SK-N-SH (cell line): Measurements from ENCODE around the gene PRKCQ.

Source experiments
- EZH2phosphoT487 ChIP-seq: fragments of 200-600 bp; sonication (generic); IDR thresholded peaks from 2 replicates; pipeline ENCODE4 v1.6.1; 2017; ENCODE audit warnings: low read depth, mixed run types, mild to moderate bottlenecking, antibody characterized with exemption, moderate library complexity, borderline replicate concordance
- RFX5 ChIP-seq: IDR thresholded peaks from 2 replicates; pipeline ENCODE4 v1.6.1; 2012; ENCODE audit warnings: mild to moderate bottlenecking, improper control_type of control experiment, low read length
- TF ChIP-seq, protein P1 (sequence below): fragments of 200-600 bp; sonication (generic); IDR thresholded peaks from 2 replicates; pipeline ENCODE4 v1.6.1; 2017; ENCODE audit warnings: antibody characterized with exemption, mild to moderate bottlenecking, moderate library complexity

DNA sequence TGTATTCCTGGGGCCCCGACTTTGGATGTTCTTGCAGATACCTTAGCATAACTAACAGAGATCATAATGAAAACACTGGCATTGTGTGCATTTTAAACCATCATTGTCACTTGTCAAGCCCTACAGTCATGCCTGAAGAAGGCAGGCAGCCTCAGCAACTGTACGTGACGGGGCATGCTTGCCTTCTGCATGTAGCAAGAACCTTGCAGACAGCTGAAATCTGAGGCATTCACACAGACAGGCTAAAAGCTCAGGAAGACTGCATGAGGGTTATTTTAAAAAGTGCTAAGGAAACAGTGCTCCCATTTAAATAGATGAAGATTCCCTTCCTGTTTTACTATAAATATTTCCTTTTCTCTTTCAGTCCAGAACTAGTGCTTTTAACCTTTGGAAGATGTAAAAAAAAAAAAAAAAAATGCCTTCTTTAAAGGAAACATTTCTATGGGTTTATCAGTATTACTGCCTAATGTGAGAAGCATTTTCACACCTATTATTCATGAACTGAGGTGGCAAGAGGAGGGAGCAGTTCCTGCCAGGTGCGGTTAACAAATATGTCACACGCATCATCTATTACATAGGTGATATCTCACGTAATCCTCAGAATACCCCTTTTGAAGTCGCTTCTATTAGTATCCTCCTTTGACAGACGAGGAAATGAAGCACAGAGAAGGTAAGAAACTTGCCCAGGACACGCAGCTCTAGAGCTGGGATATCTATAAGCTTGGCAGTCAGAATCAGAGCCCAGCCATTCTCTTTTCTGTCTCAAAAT is 88.1 kb downstream of the PRKCQ start:
- TF ChIP-seq RFX5 (no peak), EZH2phosphoT487 (no peak)
- TF ChIP-seq, protein P1, sequence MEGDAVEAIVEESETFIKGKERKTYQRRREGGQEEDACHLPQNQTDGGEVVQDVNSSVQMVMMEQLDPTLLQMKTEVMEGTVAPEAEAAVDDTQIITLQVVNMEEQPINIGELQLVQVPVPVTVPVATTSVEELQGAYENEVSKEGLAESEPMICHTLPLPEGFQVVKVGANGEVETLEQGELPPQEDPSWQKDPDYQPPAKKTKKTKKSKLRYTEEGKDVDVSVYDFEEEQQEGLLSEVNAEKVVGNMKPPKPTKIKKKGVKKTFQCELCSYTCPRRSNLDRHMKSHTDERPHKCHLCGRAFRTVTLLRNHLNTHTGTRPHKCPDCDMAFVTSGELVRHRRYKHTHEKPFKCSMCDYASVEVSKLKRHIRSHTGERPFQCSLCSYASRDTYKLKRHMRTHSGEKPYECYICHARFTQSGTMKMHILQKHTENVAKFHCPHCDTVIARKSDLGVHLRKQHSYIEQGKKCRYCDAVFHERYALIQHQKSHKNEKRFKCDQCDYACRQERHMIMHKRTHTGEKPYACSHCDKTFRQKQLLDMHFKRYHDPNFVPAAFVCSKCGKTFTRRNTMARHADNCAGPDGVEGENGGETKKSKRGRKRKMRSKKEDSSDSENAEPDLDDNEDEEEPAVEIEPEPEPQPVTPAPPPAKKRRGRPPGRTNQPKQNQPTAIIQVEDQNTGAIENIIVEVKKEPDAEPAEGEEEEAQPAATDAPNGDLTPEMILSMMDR, result no peak
